Transverse colon (tissue), 3 donors: ENCODE measurements around the gene NPR3.

Experiments
- CTCF ChIP-seq, 5 experiments: fragments of 200-600 bp in 3 of 5; fragments of 450-650 bp in 2 of 5; sonication (generic) in 3 of 5; IDR thresholded peaks; 1 replicate in 2 of 5; 2 replicates in 3 of 5; pipeline ENCODE4 v1.5.1; 2016 to 2017; ENCODE audit warnings: antibody characterized with exemption in 5 of 5, inconsistent platforms in 3 of 5, mild to moderate bottlenecking in 2 of 5, moderate library complexity in 1 of 5
- POLR2A ChIP-seq: fragments of 450-650 bp; IDR thresholded peaks from one replicate; pipeline ENCODE4 v1.6.1; 2016; ENCODE audit warnings: antibody characterized with exemption, mild to moderate bottlenecking, moderate library complexity

GRCh38 chr5:32779754-32780415 lies 68.8 kb downstream of the NPR3 start:
- no peak for TF ChIP-seq CTCF (IDR thresholded peaks at IDR 0.05)
- no peak for TF ChIP-seq POLR2A
